Measurements from ENCODE around the gene AKT1.

GRCh38 chr14:104770851-104771272 is 24.7 kb downstream of the AKT1 start:
- no peak for TF ChIP-seq POLR2A (IDR thresholded peaks at IDR 0.05)
- peak; percentile 25 to 37 (median 32) for TF ChIP-seq CTCF (IDR thresholded peaks at IDR 0.05)
